GM18499 (cell line): ENCODE data around the gene PAPPA2.

Source experiments
- ATAC-seq: cut with Tn5 transposase; IDR thresholded peaks from one replicate; pipeline ENCODE4 v1.9.1; 2021; ENCODE audit warnings: moderate number of reproducible peaks; ENCODE audit not compliant: insufficient read depth, unreplicated experiment

Gene PAPPA2

GRCh38 chr1:176691251-176692228 is 228.6 kb downstream of the PAPPA2 start:
- no peak for ATAC-seq

GRCh38 chr1:176692431-176692830 is 229.5 kb downstream of the PAPPA2 start:
- no peak for ATAC-seq

GRCh38 chr1:176692988-176693696 is 230.2 kb downstream of the PAPPA2 start:
- ATAC-seq: no peak

GRCh38 chr1:176693697-176694329 is 230.8 kb downstream of the PAPPA2 start:
- ATAC-seq: no peak

DNA sequence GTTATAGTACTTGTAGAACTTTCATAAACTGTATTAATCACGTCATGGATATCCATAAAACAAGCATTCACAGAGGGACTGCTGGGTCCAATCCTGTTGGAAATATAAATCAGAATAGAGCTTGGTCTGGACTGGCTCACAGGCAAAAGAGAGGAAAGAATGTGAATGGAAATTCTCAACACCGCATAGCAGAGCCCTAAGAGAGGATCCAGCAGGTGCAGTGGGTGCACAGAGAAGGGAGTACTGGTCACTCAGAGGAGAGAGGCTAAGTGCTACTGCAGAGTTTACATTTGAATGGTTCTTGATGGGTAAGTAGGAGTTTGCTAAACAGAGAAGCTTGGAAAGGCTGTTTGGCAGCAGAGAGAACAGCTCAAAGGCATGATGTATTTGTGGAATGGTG is 231.7 kb downstream of the PAPPA2 start:
- no peak for ATAC-seq

DNA sequence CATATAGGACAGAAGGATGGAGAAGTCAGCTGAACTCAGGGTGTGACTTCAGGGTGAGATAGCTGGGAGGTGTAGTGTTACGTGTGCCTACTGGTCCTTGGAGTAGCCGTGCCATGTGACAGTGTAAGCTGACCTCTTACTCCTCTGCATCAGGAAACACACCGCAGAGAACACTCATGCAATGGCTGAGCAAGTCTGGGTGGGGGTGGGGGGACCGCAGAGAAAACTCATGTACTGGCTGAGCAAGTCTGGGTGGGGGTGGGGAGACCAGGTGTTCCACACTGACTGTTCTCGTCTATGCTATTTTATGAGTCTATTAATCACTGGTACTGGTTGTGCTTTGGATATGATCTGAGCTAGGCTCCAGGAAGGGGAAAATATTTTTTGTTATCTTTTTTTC is 233.1 kb downstream of the PAPPA2 start:
- no peak for ATAC-seq

- ATAC-seq: no peak
Observed at GRCh38 chr1:176696689-176697088, 233.7 kb downstream of the PAPPA2 start.

GRCh38 chr1:176699821-176700220 is 236.8 kb downstream of the PAPPA2 start:
- no peak for ATAC-seq

GRCh38 chr1:176701151-176701866 is 238.3 kb downstream of the PAPPA2 start:
- no peak for ATAC-seq

DNA sequence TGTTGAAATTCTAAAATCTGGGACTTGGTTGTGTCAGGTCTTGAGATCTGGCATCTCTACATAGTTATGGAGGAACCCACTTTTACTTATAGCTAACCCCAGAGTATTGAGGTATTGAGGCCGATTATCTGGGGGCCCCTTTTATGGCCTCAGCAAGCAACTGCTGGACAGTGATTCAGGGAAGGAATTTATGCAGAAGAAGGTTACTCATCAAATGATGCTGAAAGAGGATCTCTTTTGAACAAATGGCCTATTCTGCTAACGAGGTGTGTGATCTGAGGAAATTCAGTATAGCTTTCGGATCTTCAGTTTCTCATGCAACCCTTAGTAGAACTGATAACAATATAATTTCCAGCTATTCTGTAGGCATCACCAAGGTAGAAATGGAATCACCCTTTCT is 239.9 kb downstream of the PAPPA2 start:
- ATAC-seq: no peak

- ATAC-seq: no peak
Observed at GRCh38 chr1:176705585-176705984, 242.6 kb downstream of the PAPPA2 start.

GRCh38 chr1:176717066-176717750 is 254.2 kb downstream of the PAPPA2 start:
- ATAC-seq: no peak

- no peak for ATAC-seq
Observed at GRCh38 chr1:176719447-176719846, 256.5 kb downstream of the PAPPA2 start.

DNA sequence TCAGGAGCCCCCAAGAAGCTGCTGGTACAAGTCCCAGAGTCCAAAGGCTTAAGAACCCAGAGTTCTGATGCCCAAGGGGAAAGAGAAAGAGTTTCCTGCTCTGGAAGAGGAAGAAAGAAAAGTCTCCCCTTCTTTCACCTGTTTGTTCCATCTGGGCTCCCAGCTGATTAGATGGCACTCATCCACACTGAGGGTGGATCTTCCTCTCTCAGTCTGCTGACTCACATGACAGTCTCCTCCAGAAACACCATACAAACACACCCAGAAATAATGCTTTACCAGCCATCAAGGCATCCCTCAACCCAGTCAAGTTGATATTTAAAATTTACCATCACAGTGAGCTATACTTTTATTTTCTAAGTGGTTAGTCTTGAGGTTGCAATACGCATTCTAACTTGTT is 257.9 kb downstream of the PAPPA2 start:
- no peak for ATAC-seq

DNA sequence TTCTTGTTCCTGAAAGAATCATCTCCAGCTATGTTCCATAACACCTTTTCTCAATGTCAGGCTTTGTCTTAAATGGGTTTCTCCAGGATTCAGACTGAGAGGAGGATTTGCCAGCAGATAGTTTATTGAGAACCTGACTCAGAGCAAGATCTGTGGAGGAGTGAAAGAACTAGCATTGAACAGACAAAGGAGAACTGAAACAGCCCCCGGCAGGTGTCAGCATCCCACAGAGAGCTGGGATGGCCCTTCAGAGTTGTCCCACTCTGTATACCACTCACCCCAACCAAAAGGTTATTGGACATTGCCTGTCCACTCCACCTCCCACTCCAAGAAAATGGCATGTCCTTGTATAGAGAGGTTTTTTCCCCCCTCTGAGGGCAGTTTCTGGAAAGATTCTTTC is 270.7 kb downstream of the PAPPA2 start:
- ATAC-seq: no peak

DNA sequence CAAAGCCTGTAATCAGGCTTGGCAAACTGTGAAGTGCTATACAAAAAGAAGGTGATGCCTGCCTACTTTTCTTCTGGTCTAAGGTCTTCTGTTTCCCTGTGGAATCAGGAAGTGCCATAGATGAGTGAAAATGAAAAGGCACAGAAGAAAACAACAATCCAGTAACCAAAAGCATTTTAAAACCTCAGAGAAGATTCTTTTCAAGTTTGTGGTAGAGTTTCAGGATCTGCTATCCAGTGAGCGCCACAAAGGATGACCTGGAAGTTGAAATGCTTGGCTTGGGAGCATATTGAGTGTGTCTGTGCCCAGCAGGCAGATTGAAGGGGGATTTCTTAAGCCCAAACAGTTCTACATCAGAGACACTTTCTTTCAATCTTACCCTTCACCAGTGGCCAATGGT is 272.2 kb downstream of the PAPPA2 start:
- no peak for ATAC-seq

GRCh38 chr1:176736015-176736414 is 273.0 kb downstream of the PAPPA2 start:
- no peak for ATAC-seq

DNA sequence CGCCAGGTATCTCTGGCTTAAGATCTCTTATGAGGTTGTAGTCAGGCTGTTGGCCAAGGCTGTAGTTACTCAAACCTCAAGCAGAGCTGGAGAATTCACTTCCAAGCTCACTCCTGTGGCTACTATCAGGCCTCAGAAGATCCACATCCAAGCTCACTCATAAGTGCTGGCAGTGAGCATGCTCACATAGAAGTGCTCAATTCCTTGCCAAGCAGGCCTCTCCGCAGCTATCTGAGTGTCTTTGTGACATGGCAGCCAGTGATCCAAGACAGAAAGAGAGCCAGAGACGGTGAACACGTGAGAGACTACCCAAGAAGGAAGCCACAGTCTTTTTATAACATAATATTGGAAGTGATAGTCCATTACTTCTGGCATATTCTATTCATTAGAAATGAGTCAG is 278.2 kb downstream of the PAPPA2 start:
- ATAC-seq: no peak

DNA sequence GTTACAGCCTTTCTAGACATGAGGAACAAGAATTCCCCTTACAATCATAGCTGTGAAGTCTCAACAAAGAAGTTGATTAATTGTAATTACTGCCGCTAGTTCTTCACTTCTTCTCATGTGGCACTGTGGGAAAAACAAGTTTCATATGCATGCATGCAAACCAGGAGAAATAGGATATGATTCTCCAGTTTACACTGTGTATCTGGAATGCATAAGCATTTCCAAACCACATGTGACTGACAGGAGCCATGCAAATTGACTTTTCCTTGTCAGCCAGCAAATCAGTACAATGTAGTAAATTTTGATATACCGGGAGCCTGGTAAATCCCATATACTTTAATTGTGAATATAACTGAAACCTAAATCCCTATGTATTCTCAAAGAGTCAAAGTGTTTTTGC is 279.3 kb downstream of the PAPPA2 start:
- ATAC-seq: no peak

DNA sequence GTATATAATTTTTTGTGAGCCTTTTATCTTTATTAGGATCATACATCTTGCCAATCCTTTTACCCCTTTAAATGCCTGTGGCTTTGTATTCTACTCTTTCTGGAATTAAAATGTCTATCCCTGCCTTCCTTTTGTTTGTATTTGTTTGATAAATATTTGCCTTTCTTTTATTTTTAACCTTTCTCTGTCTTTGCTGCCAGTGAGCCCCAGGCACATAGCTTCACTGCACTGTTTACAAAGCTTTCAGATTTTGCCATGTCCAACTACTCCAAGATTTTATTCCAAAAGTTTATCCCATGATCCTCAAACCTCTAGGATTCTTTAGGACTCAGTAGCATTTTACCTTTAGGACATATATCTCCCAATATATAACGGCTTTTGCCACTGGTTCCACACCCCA is 281.2 kb downstream of the PAPPA2 start:
- ATAC-seq: no peak
